Heart left ventricle (tissue), 13 donors: ENCODE data around the gene CDH20.

Experiments
- POLR2A ChIP-seq, 2 donors: fragments of 450-650 bp; IDR thresholded peaks; one replicate each; pipeline ENCODE4 v1.6.1; 2017; ENCODE audit warnings: antibody characterized with exemption in 2 of 2, mild to moderate bottlenecking in 2 of 2, moderate library complexity in 2 of 2
- TF ChIP-seq, protein P1 (sequence below), 12 donors: fragments of 200-600 bp; sonication (generic) in 4 of 12; IDR thresholded peaks; one replicate each; pipeline versions ENCODE4 v1.5.0 to v1.8.0; 2018 to 2022; ENCODE audit warnings: antibody characterized with exemption in 12 of 12, mild to moderate bottlenecking in 5 of 12
- donor health status: ischemic (EF 13 %, LVEDD 7.1; RV severe dilation, severe dysfunction).
- donor health status: DM: no; HTN: yes; CAD: no.
- donor health status: DM: no; HTN: no; CAD: no.
- donor health status: ischemic (EF 25% LVEDD 6.9; RV normal size, moderate dysfunction).
- donor health status: ischemic (EF 25% LVEDD 5.7; RV mildly dilated, moderate dysfunction).
- donor health status: ischemic (EF 35%, LVEDD 5.7; RV mildly dilated, moderate dysfunction).
- donor health status: nonischemic (EF 11% LVEDD 7.7; RV severe dilation, severe dysfunction).
- donor health status: DM: yes; HTN: yes; CAD: no.
- donor health status: PGD.
- donor health status: ischemic (EF 29% LVEDD 5.4; RV normal size, mild dysfunction).
- donor health status: nonischemic (EF 23%, LVEDD 6.1; RV moderate dilation, normal function).

DNA sequence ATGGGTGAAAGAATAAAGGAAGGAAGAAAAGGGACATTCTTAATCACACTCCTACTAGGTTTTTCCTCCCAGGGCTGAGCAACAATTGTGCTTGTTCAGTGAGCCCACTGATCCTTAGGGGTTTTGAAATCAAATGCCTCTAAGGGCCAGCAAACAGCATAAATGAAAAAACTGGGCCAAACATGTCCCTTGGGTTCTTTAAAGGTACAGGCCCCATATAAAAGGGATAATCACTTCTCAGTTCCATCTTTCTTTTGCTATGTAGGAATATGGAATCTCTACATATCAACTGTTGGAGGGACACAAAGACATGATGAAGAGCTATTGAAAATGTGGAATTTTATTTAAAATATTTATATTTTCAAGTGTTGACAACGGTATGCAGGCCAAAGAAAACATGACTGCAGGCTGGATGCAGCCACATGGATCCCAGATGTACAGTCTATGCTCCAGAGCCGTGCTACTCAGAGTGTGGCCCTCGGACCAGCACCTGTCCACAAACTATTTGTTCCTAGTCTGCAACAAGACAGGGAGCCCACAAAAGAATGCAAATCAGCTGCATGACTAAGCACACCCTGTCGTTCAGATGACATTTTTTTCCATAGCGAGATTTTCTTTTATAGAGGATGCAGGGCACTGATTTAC lies 110.0 kb downstream of the CDH20 start:
- TF ChIP-seq POLR2A (IDR thresholded peaks at IDR 0.05): no peak
- TF ChIP-seq, protein P1, sequence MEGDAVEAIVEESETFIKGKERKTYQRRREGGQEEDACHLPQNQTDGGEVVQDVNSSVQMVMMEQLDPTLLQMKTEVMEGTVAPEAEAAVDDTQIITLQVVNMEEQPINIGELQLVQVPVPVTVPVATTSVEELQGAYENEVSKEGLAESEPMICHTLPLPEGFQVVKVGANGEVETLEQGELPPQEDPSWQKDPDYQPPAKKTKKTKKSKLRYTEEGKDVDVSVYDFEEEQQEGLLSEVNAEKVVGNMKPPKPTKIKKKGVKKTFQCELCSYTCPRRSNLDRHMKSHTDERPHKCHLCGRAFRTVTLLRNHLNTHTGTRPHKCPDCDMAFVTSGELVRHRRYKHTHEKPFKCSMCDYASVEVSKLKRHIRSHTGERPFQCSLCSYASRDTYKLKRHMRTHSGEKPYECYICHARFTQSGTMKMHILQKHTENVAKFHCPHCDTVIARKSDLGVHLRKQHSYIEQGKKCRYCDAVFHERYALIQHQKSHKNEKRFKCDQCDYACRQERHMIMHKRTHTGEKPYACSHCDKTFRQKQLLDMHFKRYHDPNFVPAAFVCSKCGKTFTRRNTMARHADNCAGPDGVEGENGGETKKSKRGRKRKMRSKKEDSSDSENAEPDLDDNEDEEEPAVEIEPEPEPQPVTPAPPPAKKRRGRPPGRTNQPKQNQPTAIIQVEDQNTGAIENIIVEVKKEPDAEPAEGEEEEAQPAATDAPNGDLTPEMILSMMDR (IDR thresholded peaks at IDR 0.05): no peak
